OCI-LY7 (cell line): ENCODE measurements around the gene ARVCF. TPM values are rescaled to one million over a fixed set of nuclear protein-coding genes. Genes with fewer than 3 reads are reported as not detected.
A peak's percentile ranks its signal among the peaks of the same experiment; 100 is the strongest.

Experiments used
- BruUV-seq: library from RNA; stranded (reverse); fragments of 400-500 nt; replicated peaks from 2 replicates; lab custom pipeline; 2021; lab: Mats Ljungman, UMichigan
- CTCF ChIA-PET: fragments of 300-600 bp; sonication (Branson Sonifier 250); formaldehyde crosslinking; loops from one replicate; lab custom pipeline; 2022; ENCODE audit warnings: antibody characterized with exemption; ENCODE audit not compliant: unreplicated experiment; lab: Charles Lee
- POLR2A ChIA-PET: fragments of 300-600 bp; sonication (Branson Sonifier 250); formaldehyde crosslinking; loops from one replicate; lab custom pipeline; 2022; ENCODE audit warnings: antibody characterized with exemption; lab: Charles Lee
- DNase-seq: peaks from one replicate; pipeline ENCODE4 v3.0.0-alpha.2; 2015; ENCODE audit warnings: low spot score
- H2AFZ ChIP-seq: fragments of 200-600 bp; sonication (generic), shearing (Covaris generic); 2 replicates; pipeline ENCODE4 v1.6.1; 2014; ENCODE audit warnings: mild to moderate bottlenecking, antibody characterized with exemption, low read length, moderate library complexity
- H3K27ac ChIP-seq: fragments of 200-600 bp; sonication (generic); 2 replicates; pipeline ENCODE4 v1.5.1; 2014; ENCODE audit warnings: mixed run types, low read depth, mild to moderate bottlenecking, moderate library complexity, low read length, inconsistent platforms; ENCODE audit not compliant: poor library complexity, severe bottlenecking
- H3K36me3 ChIP-seq: fragments of 200-600 bp; sonication (generic); 2 replicates; pipeline ENCODE4 v1.6.1; 2014; ENCODE audit warnings: mild to moderate bottlenecking, antibody characterized with exemption, low read length, moderate library complexity, mixed read lengths; ENCODE audit not compliant: insufficient read depth
- H3K4me1 ChIP-seq: fragments of 200-600 bp; sonication (generic); 2 replicates; pipeline ENCODE4 v1.5.1; 2014; ENCODE audit warnings: mild to moderate bottlenecking, low read length; ENCODE audit not compliant: insufficient read depth, poor library complexity, severe bottlenecking
- H3K4me2 ChIP-seq: fragments of 200-600 bp; sonication (generic); 2 replicates; pipeline ENCODE4 v1.6.1; 2014; ENCODE audit warnings: mild to moderate bottlenecking, low read length
- H3K4me3 ChIP-seq: fragments of 200-600 bp; sonication (generic); 2 replicates; pipeline ENCODE4 v1.5.1; 2014; ENCODE audit warnings: mild to moderate bottlenecking, low read depth, low read length; ENCODE audit not compliant: poor library complexity, severe bottlenecking
- H3K79me2 ChIP-seq: fragments of 200-600 bp; sonication (generic); 2 replicates; pipeline ENCODE4 v1.6.1; 2016; ENCODE audit warnings: low read depth, mild to moderate bottlenecking, low read length, moderate library complexity, mixed read lengths; ENCODE audit not compliant: insufficient read depth
- H3K9me2 ChIP-seq: fragments of 200-600 bp; sonication (generic); 2 replicates; pipeline ENCODE4 v1.6.1; 2016; ENCODE audit warnings: mild to moderate bottlenecking, low read length, mixed read lengths; ENCODE audit not compliant: insufficient read depth
- H3K9me3 ChIP-seq: fragments of 200-600 bp; sonication (generic); 2 replicates; pipeline ENCODE4 v1.6.1; 2014; ENCODE audit warnings: mild to moderate bottlenecking, mixed run types, low read length, mixed read lengths
- H4K20me1 ChIP-seq: fragments of 200-600 bp; sonication (generic); 2 replicates; pipeline ENCODE4 v1.6.1; 2014; ENCODE audit warnings: mild to moderate bottlenecking, antibody characterized with exemption, low read length, moderate library complexity, mixed read lengths; ENCODE audit not compliant: insufficient read depth
- EZH2phosphoT487 ChIP-seq: fragments of 200-600 bp; sonication (generic); IDR thresholded peaks from 2 replicates; pipeline ENCODE4 v1.6.1; 2018; ENCODE audit warnings: low read depth, borderline replicate concordance, mild to moderate bottlenecking, mixed run types, antibody characterized with exemption, low read length, moderate library complexity, mixed read lengths
- intact Hi-C: fragments of 100-400 bp; cut with micrococcal nuclease; formaldehyde crosslinking; loops from one replicate; pipeline ENCODE4 v1.10.0; 2022; ENCODE audit not compliant: unreplicated experiment
- total RNA-seq, 2 experiments: library from RNA; depleted of rRNA in 1 of 2; stranded (reverse); fragments of >200 nt in 1 of 2; shearing (Covaris generic) in 1 of 2; gene quantifications; 2 replicates each; pipeline ENCODE4 v1.2.3, GENCODE V29; 2014 to 2022
- TF ChIP-seq, protein P1 (sequence below): fragments of 200-600 bp; sonication (generic); conservative IDR thresholded peaks from 2 replicates; pipeline ENCODE4 v1.5.1; 2014; ENCODE audit warnings: mild to moderate bottlenecking, antibody characterized with exemption, low read length, moderate library complexity, mixed read lengths

ARVCF gene
- total RNA-seq, 2 experiments from 2014 or later, result 2.9 to 3.8 TPM

DNA sequence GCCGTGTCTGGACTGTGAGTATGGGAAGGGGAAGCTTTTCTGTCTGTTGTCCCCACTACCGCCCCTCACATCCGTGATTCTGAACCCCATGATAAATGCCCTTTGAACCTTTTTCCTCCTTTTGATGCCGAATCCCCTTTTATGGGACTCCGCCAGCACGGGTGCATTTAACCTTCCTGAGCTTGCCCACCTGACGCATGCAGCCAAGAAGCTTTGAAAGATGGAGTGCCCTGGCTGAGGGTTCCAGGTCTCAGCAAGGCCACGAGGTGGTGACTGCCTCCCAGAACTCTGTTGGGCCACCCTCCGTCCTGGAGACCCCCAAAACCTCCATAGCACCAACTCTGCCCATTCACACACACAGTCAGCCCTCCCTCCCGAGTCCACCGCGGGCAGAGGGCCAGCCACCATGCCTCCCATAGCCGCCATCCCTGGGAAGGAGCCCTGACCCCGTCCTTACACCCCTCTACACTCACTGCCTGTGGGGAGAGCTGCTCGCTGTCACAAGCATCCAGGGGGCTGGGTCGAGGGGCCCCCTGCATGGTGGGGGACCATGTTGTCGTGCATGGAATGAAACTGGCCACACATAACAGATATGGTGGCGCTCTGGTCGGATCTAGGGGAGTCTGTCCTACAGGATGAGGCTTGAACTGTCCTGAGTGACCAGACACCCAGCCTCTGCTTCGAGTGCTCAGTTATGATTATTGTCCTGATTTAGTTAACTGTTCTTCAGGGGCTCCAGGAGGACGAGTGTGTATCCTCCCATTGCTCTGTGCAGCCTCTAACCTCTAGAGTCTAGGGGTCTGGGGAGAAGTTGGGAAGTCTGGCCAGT is 75.9 kb downstream of the ARVCF start:
- CTCF ChIA-PET, result no interaction called here
- Histone ChIP-seq H3K4me3 (peak overlapping the region; percentile 95), H4K20me1 (no peaks in the 10 kb centered on the region), H3K9me3 (no peaks in the 10 kb centered on the region), H3K9me2 (no peaks in the 10 kb centered on the region), H3K4me2 (peak overlapping the region; percentile 98), H3K36me3 (peaks cover 11% of the 10 kb centered on the region), H3K79me2 (peaks cover 32% of the 10 kb centered on the region), H3K4me1 (peaks cover 29% of the 10 kb centered on the region), H3K27ac (peak overlapping the region; percentile 66), H2AFZ (peak overlapping the region; percentile 90)
- POLR2A ChIA-PET, result no interaction called here
- no peak for TF ChIP-seq EZH2phosphoT487
- TF ChIP-seq, protein P1, sequence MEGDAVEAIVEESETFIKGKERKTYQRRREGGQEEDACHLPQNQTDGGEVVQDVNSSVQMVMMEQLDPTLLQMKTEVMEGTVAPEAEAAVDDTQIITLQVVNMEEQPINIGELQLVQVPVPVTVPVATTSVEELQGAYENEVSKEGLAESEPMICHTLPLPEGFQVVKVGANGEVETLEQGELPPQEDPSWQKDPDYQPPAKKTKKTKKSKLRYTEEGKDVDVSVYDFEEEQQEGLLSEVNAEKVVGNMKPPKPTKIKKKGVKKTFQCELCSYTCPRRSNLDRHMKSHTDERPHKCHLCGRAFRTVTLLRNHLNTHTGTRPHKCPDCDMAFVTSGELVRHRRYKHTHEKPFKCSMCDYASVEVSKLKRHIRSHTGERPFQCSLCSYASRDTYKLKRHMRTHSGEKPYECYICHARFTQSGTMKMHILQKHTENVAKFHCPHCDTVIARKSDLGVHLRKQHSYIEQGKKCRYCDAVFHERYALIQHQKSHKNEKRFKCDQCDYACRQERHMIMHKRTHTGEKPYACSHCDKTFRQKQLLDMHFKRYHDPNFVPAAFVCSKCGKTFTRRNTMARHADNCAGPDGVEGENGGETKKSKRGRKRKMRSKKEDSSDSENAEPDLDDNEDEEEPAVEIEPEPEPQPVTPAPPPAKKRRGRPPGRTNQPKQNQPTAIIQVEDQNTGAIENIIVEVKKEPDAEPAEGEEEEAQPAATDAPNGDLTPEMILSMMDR, result no peak
- intact Hi-C loops, result no loop called here
- DNase-seq, result no peak
- BruUV-seq, result no TSS peak

GRCh38 chr22:19937616-19938473 is 78.8 kb downstream of the ARVCF start:
- Histone ChIP-seq H3K4me2 (no peak overlapping the region), H3K79me2 (peaks cover 10% of the 10 kb centered on the region), H3K27ac (no peak overlapping the region), H3K4me3 (no peak overlapping the region), H3K9me3 (no peaks in the 10 kb centered on the region), H2AFZ (no peak overlapping the region), H3K4me1 (peaks cover 15% of the 10 kb centered on the region), H3K9me2 (no peaks in the 10 kb centered on the region), H3K36me3 (no peaks in the 10 kb centered on the region; the same call in 1 of the 2 replicates), H4K20me1 (no peaks in the 10 kb centered on the region)
- POLR2A ChIA-PET, result no interaction called here
- intact Hi-C loops, result no loop called here
- CTCF ChIA-PET, result no interaction called here
- no peak for DNase-seq
- no peak for TF ChIP-seq EZH2phosphoT487
- TF ChIP-seq, protein P1, result no peak
- no TSS peak for BruUV-seq
